ENCODE measurements around the gene SEC62. TPM values are rescaled to one million over a fixed set of nuclear protein-coding genes. Genes with fewer than 3 reads are reported as not detected.
A peak's percentile ranks its signal among the peaks of the same experiment; 100 is the strongest.

Gene SEC62
- total and polyA plus RNA-seq, 2 experiments from 2014 or later, result 23.6 to 306 TPM

DNA sequence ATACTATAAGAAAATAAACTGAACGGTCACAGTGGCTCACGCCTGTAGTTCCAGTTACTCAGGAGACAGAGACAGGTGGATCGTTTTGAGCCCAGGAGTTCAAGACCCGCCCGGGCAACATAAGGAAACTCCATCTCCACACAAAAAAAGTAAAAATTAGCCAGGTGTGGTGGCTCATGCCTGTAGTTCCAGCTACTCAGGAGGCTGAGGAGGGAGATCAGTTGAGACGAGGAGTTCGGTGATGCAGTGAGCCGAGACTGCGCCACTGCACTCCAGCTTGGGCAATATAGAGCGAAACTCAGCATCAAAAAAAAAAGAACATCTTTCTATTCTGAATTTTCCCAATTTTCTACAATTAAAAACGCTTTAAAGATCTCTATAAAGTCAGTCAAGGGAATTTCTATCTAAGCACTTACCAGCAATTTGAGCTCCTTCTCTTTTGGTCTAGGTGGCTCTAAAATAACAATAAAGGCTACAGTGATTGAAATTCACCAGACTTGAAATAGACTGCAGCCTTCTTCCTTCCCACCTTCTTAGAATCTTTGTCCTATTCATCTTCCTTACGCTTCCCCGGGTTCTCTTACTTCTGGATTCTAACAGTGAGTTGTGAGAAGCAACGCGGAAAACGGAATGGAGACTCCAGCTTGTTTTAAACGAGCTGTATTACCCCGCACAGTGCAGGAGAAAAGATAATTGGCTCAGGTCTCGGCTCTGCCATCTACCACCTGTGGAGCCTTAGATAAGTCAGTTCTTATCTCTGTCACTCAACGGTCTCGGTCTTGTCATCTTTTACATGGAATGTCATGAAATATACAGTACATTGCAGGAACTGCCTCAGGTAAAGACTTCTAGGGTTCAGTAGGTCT lies 812 bp upstream of the SEC62 start:
- no peak overlapping the region for H3K27ac ChIP-seq (ENCODE audit: low read depth)
- Mint-ChIP-seq H3K4me3 (peak overlapping the region; percentile 86), H3K9me3 (no peaks in the 10 kb centered on the region), H3K4me1 (peaks cover 27% of the 10 kb centered on the region), H3K27me3 (ENCODE audit: insufficient read depth, low read depth, poor library complexity) (no peaks in the 10 kb centered on the region), H3K27ac (peak overlapping the region; percentile 97), H3K36me3 (ENCODE audit: low read depth) (no peaks in the 10 kb centered on the region; the same call in 2 of the 3 replicates)
- TF ChIP-seq EZH2phosphoT487 (IDR thresholded peaks at IDR 0.05; ENCODE audit: unreplicated experiment) (no peak), STAT1 (IDR thresholded peaks at IDR 0.05; ENCODE audit: unreplicated experiment) (no peak), CREB1 (CRISPR knock-in tag; IDR thresholded peaks at IDR 0.05; ENCODE audit: low read depth) (no peak), EZH2 (IDR thresholded peaks at IDR 0.05; ENCODE audit: low read depth, unreplicated experiment) (no peak), ZNF114 (CRISPR knock-in tag; IDR thresholded peaks at IDR 0.05) (no peak)
- TF ChIP-seq, protein P1, sequence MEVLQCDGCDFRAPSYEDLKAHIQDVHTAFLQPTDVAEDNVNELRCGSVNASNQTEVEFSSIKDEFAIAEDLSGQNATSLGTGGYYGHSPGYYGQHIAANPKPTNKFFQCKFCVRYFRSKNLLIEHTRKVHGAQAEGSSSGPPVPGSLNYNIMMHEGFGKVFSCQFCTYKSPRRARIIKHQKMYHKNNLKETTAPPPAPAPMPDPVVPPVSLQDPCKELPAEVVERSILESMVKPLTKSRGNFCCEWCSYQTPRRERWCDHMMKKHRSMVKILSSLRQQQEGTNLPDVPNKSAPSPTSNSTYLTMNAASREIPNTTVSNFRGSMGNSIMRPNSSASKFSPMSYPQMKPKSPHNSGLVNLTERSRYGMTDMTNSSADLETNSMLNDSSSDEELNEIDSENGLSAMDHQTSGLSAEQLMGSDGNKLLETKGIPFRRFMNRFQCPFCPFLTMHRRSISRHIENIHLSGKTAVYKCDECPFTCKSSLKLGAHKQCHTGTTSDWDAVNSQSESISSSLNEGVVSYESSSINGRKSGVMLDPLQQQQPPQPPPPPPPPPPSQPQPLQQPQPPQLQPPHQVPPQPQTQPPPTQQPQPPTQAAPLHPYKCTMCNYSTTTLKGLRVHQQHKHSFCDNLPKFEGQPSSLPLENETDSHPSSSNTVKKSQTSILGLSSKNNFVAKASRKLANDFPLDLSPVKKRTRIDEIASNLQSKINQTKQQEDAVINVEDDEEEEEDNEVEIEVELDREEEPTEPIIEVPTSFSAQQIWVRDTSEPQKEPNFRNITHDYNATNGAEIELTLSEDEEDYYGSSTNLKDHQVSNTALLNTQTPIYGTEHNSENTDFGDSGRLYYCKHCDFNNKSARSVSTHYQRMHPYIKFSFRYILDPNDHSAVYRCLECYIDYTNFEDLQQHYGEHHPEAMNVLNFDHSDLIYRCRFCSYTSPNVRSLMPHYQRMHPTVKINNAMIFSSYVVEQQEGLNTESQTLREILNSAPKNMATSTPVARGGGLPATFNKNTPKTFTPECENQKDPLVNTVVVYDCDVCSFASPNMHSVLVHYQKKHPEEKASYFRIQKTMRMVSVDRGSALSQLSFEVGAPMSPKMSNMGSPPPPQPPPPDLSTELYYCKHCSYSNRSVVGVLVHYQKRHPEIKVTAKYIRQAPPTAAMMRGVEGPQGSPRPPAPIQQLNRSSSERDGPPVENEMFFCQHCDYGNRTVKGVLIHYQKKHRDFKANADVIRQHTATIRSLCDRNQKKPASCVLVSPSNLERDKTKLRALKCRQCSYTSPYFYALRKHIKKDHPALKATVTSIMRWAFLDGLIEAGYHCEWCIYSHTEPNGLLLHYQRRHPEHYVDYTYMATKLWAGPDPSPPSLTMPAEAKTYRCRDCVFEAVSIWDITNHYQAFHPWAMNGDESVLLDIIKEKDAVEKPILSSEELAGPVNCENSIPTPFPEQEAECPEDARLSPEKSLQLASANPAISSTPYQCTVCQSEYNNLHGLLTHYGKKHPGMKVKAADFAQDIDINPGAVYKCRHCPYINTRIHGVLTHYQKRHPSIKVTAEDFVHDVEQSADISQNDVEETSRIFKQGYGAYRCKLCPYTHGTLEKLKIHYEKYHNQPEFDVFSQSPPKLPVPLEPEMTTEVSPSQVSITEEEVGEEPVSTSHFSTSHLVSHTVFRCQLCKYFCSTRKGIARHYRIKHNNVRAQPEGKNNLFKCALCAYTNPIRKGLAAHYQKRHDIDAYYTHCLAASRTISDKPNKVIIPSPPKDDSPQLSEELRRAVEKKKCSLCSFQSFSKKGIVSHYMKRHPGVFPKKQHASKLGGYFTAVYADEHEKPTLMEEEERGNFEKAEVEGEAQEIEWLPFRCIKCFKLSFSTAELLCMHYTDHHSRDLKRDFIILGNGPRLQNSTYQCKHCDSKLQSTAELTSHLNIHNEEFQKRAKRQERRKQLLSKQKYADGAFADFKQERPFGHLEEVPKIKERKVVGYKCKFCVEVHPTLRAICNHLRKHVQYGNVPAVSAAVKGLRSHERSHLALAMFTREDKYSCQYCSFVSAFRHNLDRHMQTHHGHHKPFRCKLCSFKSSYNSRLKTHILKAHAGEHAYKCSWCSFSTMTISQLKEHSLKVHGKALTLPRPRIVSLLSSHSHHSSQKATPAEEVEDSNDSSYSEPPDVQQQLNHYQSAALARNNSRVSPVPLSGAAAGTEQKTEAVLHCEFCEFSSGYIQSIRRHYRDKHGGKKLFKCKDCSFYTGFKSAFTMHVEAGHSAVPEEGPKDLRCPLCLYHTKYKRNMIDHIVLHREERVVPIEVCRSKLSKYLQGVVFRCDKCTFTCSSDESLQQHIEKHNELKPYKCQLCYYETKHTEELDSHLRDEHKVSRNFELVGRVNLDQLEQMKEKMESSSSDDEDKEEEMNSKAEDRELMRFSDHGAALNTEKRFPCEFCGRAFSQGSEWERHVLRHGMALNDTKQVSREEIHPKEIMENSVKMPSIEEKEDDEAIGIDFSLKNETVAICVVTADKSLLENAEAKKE (CRISPR knock-in tag; IDR thresholded peaks at IDR 0.05), result no peak
- TF ChIP-seq, protein P2, sequence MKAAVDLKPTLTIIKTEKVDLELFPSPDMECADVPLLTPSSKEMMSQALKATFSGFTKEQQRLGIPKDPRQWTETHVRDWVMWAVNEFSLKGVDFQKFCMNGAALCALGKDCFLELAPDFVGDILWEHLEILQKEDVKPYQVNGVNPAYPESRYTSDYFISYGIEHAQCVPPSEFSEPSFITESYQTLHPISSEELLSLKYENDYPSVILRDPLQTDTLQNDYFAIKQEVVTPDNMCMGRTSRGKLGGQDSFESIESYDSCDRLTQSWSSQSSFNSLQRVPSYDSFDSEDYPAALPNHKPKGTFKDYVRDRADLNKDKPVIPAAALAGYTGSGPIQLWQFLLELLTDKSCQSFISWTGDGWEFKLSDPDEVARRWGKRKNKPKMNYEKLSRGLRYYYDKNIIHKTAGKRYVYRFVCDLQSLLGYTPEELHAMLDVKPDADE (IDR thresholded peaks at IDR 0.05), result no peak
- TF ChIP-seq, protein P3, sequence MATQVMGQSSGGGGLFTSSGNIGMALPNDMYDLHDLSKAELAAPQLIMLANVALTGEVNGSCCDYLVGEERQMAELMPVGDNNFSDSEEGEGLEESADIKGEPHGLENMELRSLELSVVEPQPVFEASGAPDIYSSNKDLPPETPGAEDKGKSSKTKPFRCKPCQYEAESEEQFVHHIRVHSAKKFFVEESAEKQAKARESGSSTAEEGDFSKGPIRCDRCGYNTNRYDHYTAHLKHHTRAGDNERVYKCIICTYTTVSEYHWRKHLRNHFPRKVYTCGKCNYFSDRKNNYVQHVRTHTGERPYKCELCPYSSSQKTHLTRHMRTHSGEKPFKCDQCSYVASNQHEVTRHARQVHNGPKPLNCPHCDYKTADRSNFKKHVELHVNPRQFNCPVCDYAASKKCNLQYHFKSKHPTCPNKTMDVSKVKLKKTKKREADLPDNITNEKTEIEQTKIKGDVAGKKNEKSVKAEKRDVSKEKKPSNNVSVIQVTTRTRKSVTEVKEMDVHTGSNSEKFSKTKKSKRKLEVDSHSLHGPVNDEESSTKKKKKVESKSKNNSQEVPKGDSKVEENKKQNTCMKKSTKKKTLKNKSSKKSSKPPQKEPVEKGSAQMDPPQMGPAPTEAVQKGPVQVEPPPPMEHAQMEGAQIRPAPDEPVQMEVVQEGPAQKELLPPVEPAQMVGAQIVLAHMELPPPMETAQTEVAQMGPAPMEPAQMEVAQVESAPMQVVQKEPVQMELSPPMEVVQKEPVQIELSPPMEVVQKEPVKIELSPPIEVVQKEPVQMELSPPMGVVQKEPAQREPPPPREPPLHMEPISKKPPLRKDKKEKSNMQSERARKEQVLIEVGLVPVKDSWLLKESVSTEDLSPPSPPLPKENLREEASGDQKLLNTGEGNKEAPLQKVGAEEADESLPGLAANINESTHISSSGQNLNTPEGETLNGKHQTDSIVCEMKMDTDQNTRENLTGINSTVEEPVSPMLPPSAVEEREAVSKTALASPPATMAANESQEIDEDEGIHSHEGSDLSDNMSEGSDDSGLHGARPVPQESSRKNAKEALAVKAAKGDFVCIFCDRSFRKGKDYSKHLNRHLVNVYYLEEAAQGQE (IDR thresholded peaks at IDR 0.05; ENCODE audit: unreplicated experiment), result no peak
- H3K4me1 ChIP-seq (ENCODE audit: insufficient read depth), result peaks cover 24% of the 10 kb centered on the region
- H3K9me2 ChIP-seq (ENCODE audit: insufficient read depth), result peaks cover 4% of the 10 kb centered on the region; the same call in 1 of the 2 replicates
- H3K79me2 ChIP-seq (replicated peaks; ENCODE audit: insufficient read depth), result peaks cover 39% of the 10 kb centered on the region
- peak overlapping the region; percentile 86 for H2AFZ ChIP-seq
- H3K27me3 ChIP-seq (ENCODE audit: insufficient read depth), result no peaks in the 10 kb centered on the region
- H4K20me1 ChIP-seq (replicated peaks; ENCODE audit: insufficient read depth), result peaks cover 27% of the 10 kb centered on the region
- ATAC-seq (peak; percentile 37), DNase-seq (ENCODE audit: low spot score) (peak; percentile 41)
- no peaks in the 10 kb centered on the region for H3F3A ChIP-seq (replicated peaks; ENCODE audit: low read depth)
- H3K4me3 ChIP-seq, result peak overlapping the region; percentile 91
- peak overlapping the region; percentile 95 for H3K4me2 ChIP-seq
- no peaks in the 10 kb centered on the region for H3K36me3 ChIP-seq (ENCODE audit: insufficient read depth)

Data from GM23338 (cell line).